Omental fat pad (tissue), 4 donors: ENCODE results near the gene DEDD. TPM values are rescaled to one million over a fixed set of nuclear protein-coding genes. Genes with fewer than 3 reads are reported as not detected.

Experiments
- ATAC-seq: fragments of 150-250 bp; one replicate; pipeline ENCODE4 v1.9.1; 2016; ENCODE audit warnings: mild to moderate bottlenecking, moderate library complexity; ENCODE audit not compliant: low FRiP score
- DNase-seq: peaks from one replicate; pipeline ENCODE4 v3.0.0-alpha.2; 2019; ENCODE audit warnings: low spot score
- CTCF ChIP-seq, 3 donors: fragments of 450-650 bp; IDR thresholded peaks; one replicate each; pipeline ENCODE4 v1.5.1; 2016 to 2017; ENCODE audit warnings: antibody characterized with exemption in 3 of 3, mild to moderate bottlenecking in 3 of 3, moderate library complexity in 2 of 3
- total RNA-seq, 4 donors: library from RNA; depleted of rRNA; stranded (reverse); fragments of >200 nt; gene quantifications; one replicate each; pipeline ENCODE4 v1.1.0, GENCODE V29; 2016

DEDD gene
- total RNA-seq, 4 donors from 2014 or later: 32.0 to 54.8 (median 43.1) TPM

GRCh38 chr1:161111117-161111516 lies 21.4 kb downstream of the DEDD start:
- ATAC-seq: no peak
- TF ChIP-seq CTCF (IDR thresholded peaks at IDR 0.05): no peak
- DNase-seq: no peak

GRCh38 chr1:161106431-161106830 lies 26.0 kb downstream of the DEDD start:
- no peak for DNase-seq
- ATAC-seq: no peak
- TF ChIP-seq CTCF (IDR thresholded peaks at IDR 0.05): no peak

GRCh38 chr1:161100556-161100955 lies 31.9 kb downstream of the DEDD start:
- ATAC-seq (no peak), DNase-seq (no peak)
- no peak for TF ChIP-seq CTCF (IDR thresholded peaks at IDR 0.05)

- DNase-seq: no peak
- no peak for TF ChIP-seq CTCF (IDR thresholded peaks at IDR 0.05)
- no peak for ATAC-seq
Measured at GRCh38 chr1:161099090-161099802, 33.2 kb downstream of the DEDD start.

GRCh38 chr1:161098210-161099068 lies 34.0 kb downstream of the DEDD start, which contains the start of gene KLHDC9:
Gene KLHDC9, plus strand, starts transcription at chr1:161098361. Its CDS starts 175 bp downstream, at chr1:161098536.
- DNase-seq (no peak), ATAC-seq (peak; percentile 59)
- TF ChIP-seq CTCF (IDR thresholded peaks at IDR 0.05): no peak

- DNase-seq (no peak), ATAC-seq (peak; percentile 69)
- no peak for TF ChIP-seq CTCF (IDR thresholded peaks at IDR 0.05)
Measured at GRCh38 chr1:161096530-161096929, 35.9 kb downstream of the DEDD start.
